ENCODE data around the gene CTNNAL1.

- TF ChIP-seq EP300 (IDR thresholded peaks at IDR 0.05; ENCODE audit: borderline replicate concordance in 1 of 2, low read depth in 2 of 2, low read length in 2 of 2) (no peak), SIRT6 (IDR thresholded peaks at IDR 0.05; ENCODE audit: low read length) (no peak), CREB1 (IDR thresholded peaks at IDR 0.05) (peak; percentile 98), CTCF (IDR thresholded peaks at IDR 0.05; ENCODE audit: control extremely low read depth in 1 of 3, insufficient read depth in 1 of 3, low read depth in 1 of 3, low read length in 3 of 3) (peak in 2 of 3 experiments; percentile 16 to 36; a peak in 2 of 4 replicates)
Observed at GRCh38 chr9:108933718-108934322, 79.5 kb downstream of the CTNNAL1 start, which contains the start of gene ELP1.
